Peyer's patch (tissue), 4 donors: ENCODE data around the gene BMX.

Experiments used
- CTCF ChIP-seq, 6 experiments: fragments of 450-650 bp in 4 of 6; fragments of 200-600 bp in 2 of 6; sonication (generic) in 1 of 6; IDR thresholded peaks; one replicate each; pipeline ENCODE4 v1.5.1; 2017 to 2019; ENCODE audit warnings: antibody characterized with exemption in 6 of 6, mild to moderate bottlenecking in 3 of 6, moderate library complexity in 1 of 6
- POLR2A ChIP-seq, 2 donors: fragments of 450-650 bp; IDR thresholded peaks; one replicate each; pipeline ENCODE4 v1.5.1; 2017; ENCODE audit warnings: antibody characterized with exemption in 2 of 2, mild to moderate bottlenecking in 2 of 2, moderate library complexity in 2 of 2

GRCh38 chrX:15505101-15505500 is 4.5 kb downstream of the BMX start:
- no peak for TF ChIP-seq CTCF (IDR thresholded peaks at IDR 0.05)
- no peak for TF ChIP-seq POLR2A (IDR thresholded peaks at IDR 0.05)
